Right ventricle myocardium superior (tissue), 1 donor: Measurements from ENCODE around the gene NUDT14. TPM values are rescaled to one million over a fixed set of nuclear protein-coding genes. Genes with fewer than 3 reads are reported as not detected.
A peak's percentile ranks its signal among the peaks of the same experiment; 100 is the strongest.

ENCODE experiments used
- ATAC-seq: fragments of 200-7000 bp; cut with Tn5 transposase; one replicate; pipeline ENCODE4 v1.9.1; 2020; ENCODE audit warnings: mild to moderate bottlenecking; ENCODE audit not compliant: poor library complexity
- DNase-seq: peaks from one replicate; pipeline ENCODE4 v3.0.0-alpha.2; 2020
- intact Hi-C: fragments of 100-400 bp; cut with DNase I; formaldehyde crosslinking; loops from one replicate; pipeline ENCODE4 v1.11.2; 2022
- total RNA-seq: library from RNA; stranded (reverse); fragmentation: NEBNext Ultra II Directional; extraction: Animal tissue kit (Norgen Biotek cat#: 25700); gene quantifications from one replicate; pipeline ENCODE4 v1.2.1, GENCODE V29; 2021
- donor health status: DM: no; HTN: yes; CAD: no; lungs with severe emphysema.

NUDT14 gene
- total RNA-seq, 1 donor from 2014 or later: 32.2 TPM

DNA sequence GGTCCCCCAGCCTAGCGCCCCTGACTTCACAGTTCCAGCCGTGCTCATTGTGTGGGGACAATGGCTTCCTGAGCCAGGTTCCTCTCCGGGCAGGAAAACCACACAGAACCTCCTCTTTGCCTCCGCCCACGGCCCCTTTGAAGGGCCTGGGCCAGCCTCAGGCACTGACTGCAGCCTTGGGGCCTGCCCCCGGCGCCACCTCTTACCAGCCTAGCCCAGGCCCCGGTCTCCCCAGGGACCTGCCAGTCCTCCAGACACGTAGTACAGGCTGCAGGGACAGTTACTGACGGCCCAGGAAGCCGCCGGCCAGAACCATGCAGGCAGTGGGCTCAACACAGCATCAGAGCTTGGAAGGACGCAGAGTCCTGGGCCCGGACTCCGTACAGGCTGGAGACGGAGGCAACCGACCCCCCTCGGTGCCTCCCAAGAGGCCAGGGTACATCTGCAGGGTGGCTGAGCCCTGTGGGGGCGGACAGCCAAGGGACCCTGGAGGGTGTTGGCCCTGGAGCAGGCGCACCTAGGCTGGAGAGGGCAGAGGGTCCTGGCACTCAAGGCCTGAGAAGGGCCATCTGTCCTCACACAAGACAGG lies 20.9 kb upstream of the NUDT14 start:
- intact Hi-C loops: loop anchor here (5.0 kb wide), 2 partner anchors 80 to 150 kb away; no protein-coding TSS in a partner anchor
- DNase-seq: no peak
- no peak for ATAC-seq

DNA sequence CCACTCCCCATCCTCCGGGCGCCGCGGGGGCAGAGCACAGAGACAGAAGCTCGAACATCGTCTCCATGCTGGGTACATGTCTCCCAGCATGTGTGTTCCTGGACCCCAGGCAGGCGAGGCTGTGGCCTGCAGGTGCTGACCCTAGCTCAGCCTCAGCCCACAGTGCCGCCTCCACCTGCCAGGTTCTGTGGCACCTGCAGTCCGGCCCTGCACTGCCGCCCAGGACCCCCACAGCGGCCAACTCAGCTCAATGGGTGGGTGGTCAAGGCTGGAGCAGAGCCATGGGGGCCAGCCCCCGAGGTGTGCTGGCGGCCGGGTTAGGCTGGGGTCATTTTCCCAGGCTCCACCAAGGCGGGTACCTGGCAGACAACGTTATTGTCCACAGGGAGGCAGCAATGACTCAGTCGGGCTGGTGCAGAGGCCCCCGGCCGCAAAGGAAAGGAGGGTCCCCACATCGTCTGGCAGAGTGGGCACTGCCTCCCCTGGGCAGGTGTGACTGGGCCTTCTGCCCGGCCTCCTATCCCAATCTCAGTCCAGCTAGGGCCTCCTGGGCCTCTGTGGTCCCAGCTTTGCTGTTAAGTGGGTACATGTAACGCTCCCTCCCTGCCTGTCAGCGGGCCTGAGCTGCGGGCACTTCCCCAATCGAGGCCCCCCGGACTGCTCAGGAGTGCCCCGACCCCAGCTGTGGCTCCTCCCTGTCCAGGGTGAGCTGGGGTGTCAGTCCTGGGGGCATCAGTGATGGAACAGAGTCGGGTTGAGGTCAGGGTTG lies 20.2 kb upstream of the NUDT14 start:
- no peak for DNase-seq
- no peak for ATAC-seq
- intact Hi-C loops: loop anchor here (5.0 kb wide), 2 partner anchors 81 to 151 kb away; no protein-coding TSS in a partner anchor

GRCh38 chr14:105200641-105201040 lies 19.5 kb upstream of the NUDT14 start:
- DNase-seq (no peak), ATAC-seq (no peak)
- intact Hi-C loops: loop anchor here (5.0 kb wide), 2 partner anchors 82 to 152 kb away; no protein-coding TSS in a partner anchor

- no peak for ATAC-seq
- intact Hi-C loops: loop anchor here (5.0 kb wide), 2 partner anchors 82 to 152 kb away; no protein-coding TSS in a partner anchor
- DNase-seq: no peak
Measured at GRCh38 chr14:105200074-105200473, 19.0 kb upstream of the NUDT14 start.

DNA sequence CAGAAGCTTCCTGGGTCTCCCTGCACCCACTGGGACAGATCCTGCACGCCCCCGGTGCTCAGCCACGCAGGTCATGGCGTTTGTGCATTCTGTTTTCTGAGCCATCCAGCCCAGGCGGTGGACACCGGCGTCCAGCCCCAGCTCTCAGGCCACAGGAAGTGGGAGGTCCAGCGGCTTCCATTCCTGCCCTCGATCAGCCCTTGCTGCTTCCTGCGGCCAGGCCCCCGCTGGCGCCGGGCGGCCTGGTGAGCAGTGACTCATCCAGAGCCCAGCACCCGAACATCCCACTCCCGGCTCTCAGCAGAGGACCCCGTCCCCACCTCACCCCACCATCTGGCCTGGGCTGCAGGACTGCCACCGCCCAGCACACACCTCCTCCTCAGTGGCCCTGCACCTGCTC lies 18.0 kb upstream of the NUDT14 start:
- DNase-seq (peak; percentile 67), ATAC-seq (no peak)
- intact Hi-C loops: no loop called here

DNA sequence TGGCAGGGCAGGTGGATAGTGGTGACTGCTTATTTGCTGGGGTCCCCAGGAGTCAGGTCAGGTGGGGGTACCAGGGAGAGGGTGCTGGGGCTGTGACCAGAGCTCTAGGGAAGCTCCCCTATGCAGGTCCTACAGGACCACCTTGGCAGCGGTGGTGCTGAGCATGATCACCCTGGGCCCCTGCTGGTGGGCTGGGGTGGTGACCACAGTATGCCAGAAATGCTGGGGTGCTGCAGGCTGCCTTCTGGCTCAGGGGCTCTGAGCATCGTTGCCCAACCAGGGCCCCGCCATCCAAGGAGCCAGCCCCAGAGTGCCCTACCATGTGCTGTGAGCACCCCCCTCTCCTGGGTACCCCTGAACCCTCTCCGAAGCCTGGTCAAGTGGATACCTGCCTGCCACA lies 17.5 kb upstream of the NUDT14 start:
- no peak for ATAC-seq
- intact Hi-C loops: no loop called here
- no peak for DNase-seq

DNA sequence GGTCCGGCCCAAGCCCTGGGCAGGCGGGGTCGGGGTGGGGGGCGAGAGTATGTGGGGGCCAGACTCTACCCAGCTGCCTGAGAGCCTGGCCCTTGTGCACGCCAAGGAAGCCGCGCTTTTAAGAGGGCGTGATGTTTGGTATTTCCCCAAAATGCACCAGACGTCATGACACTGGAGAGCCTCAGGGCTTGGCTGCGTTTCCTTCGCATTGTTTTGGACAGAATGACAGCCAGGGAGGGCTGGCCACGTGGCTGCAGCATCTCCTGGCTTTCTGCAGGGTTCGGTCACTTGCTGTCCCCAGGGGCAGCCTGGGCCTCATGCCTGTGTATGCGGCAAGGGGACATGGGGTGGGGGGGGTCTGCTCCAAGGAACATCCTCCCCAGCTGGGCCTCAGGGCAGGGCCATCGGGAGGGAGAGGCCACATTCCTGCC lies 16.1 kb upstream of the NUDT14 start:
- ATAC-seq (peak; percentile 22), DNase-seq (peak; percentile 78)
- intact Hi-C loops: no loop called here

- DNase-seq (peak; percentile 68), ATAC-seq (peak; percentile 32)
- intact Hi-C loops: no loop called here
Measured at GRCh38 chr14:105196265-105196960, 15.3 kb upstream of the NUDT14 start.

DNA sequence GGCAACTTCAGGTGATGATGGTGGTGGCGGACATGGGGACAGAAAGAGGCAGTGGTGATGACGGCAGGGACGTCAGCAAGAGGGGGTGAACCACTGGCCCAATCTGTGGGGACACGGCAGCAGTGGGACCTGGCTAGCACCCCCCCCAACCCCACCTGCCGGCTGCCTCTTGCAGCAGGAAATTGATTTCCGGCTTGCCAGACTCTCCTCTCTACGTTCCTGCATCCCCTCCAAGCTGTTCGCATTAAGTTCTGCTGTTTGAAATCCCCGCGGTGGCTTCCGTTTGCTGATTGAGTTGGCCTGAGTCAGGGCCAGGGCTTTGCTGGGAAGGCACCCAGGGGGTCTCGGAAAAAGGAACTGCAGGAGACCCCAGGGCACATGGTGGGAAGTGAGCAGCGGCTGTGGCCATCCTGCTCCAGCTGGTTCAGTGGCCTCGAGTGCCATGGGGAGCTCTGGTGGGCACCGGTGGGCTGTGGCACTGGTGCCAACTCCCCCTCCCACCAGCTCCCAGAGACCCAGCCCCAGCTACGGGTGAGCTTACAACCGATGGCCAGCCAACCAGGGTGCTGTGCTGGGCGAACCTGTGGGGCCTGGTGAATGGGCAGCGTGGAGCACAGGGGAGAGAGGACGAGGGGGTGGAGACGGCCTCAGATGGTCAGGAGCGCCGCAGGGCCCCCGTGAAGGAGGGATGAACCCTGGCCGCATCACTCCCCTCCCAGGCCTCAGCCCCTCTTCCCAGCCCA lies 14.6 kb upstream of the NUDT14 start:
- DNase-seq: no peak
- intact Hi-C loops: no loop called here
- no peak for ATAC-seq

GRCh38 chr14:105195051-105195450 lies 13.9 kb upstream of the NUDT14 start:
- ATAC-seq (no peak), DNase-seq (no peak)
- intact Hi-C loops: no loop called here

- no peak for ATAC-seq
- no peak for DNase-seq
- intact Hi-C loops: no loop called here
Measured at GRCh38 chr14:105193916-105194782, 13.0 kb upstream of the NUDT14 start.

- ATAC-seq (no peak), DNase-seq (no peak)
- intact Hi-C loops: no loop called here
Measured at GRCh38 chr14:105192866-105193731, 12.0 kb upstream of the NUDT14 start.

DNA sequence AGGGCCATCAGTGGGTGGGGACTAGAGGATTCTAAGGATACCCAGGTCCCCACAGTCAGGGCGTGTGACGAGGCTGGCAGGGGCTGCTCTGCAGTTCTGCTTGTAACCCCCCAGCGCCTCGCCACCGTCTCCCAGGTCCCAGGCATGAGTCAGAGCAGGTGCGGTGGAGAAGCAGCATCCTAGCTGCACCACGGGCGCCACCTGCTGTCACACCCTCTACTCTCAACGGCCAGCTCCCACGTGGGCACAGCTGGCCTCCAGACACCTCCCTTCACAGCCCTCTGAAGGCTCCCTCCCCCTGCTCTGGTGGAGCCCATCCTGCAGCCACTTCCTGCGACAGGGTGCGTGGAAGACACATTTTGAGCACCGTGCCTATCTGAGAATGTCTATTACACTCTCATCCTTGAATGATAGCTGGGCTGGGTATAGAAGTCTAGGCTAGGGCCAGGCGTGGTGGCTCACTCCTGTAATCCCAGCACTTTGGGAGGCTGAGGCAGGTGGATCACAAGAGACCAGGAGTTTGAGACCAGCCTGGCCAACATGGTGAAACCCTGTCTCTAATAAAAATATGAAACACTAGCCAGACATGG lies 6.9 kb upstream of the NUDT14 start:
- ATAC-seq: peak; percentile 53
- DNase-seq: no peak
- intact Hi-C loops: no loop called here

GRCh38 chr14:105187116-105187515 lies 6.0 kb upstream of the NUDT14 start:
- ATAC-seq: no peak
- intact Hi-C loops: no loop called here
- no peak for DNase-seq

DNA sequence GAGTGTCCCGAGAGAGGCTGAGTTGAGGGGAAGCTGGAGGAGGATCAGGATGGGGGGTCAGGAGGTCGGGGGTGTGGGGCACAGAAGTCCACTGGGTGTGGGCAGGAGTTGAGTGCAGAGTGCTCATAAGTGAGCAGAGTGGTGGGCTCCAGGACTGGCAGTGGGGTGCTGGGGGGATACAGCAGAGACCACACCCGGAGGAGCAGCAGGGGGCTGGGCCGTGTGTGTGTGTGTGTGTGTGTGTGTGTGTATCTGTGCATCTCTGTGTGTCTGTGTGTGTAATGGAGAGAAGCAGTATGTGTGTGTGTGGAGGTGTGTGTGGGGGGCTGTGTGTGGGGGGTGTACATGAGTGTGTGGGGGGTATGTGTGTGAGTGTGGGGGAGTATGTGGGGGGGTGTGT lies 4.9 kb upstream of the NUDT14 start:
- intact Hi-C loops: no loop called here
- DNase-seq: no peak
- no peak for ATAC-seq

- intact Hi-C loops: no loop called here
- DNase-seq (no peak), ATAC-seq (no peak)
Measured at GRCh38 chr14:105185001-105185400, 3.9 kb upstream of the NUDT14 start.

GRCh38 chr14:105184461-105184860 lies 3.3 kb upstream of the NUDT14 start:
- ATAC-seq: no peak
- intact Hi-C loops: no loop called here

More at GRCh38 chr14:105184461-105184860, 3.3 kb upstream of the NUDT14 start:
- no peak for DNase-seq
